Activated naive CD8-positive, alpha-beta T cell treated with anti-CD3 and anti-CD28 coated beads, Interleukin-2, amount 50 U/mL, for 24 hours (primary cell): ENCODE measurements around the gene LRP4.
A peak's percentile ranks its signal among the peaks of the same experiment; 100 is the strongest.
"Not testable (repeated sequence)": the region's sequence is repeated elsewhere in the genome, so short reads cannot be mapped to it uniquely, and the experiment has no call there.

Experiments
- ATAC-seq: fragments of 150-1000 bp; cut with Tn5 transposase; one replicate; pipeline ENCODE4 v1.10.0; 2021
- DNase-seq: peaks from one replicate; pipeline ENCODE4 v3.0.0; 2021
- H3K27ac Mint-ChIP-seq: one replicate; pipeline ENCODE4 v1.8.0; 2021; ENCODE audit warnings: mild to moderate bottlenecking, mixed read lengths
- H3K27me3 Mint-ChIP-seq: one replicate; pipeline ENCODE4 v1.8.0; 2021; ENCODE audit warnings: mixed read lengths
- H3K36me3 Mint-ChIP-seq: one replicate; pipeline ENCODE4 v1.8.0; 2021; ENCODE audit warnings: low read depth, mixed read lengths
- H3K4me1 Mint-ChIP-seq: one replicate; pipeline ENCODE4 v1.8.0; 2021; ENCODE audit warnings: mixed read lengths
- H3K4me3 Mint-ChIP-seq: one replicate; pipeline ENCODE4 v1.8.0; 2021; ENCODE audit warnings: mild to moderate bottlenecking, moderate library complexity, mixed read lengths
- H3K9me3 Mint-ChIP-seq: one replicate; pipeline ENCODE4 v1.8.0; 2021; ENCODE audit warnings: mixed read lengths

LRP4 gene

GRCh38 chr11:46944356-46945075 is 26.2 kb upstream of the LRP4 start:
- Mint-ChIP-seq H3K27ac (no peak overlapping the region), H3K9me3 (no peaks in the 10 kb centered on the region), H3K4me3 (no peak overlapping the region), H3K27me3 (no peaks in the 10 kb centered on the region), H3K36me3 (peaks cover 2% of the 10 kb centered on the region), H3K4me1 (peaks cover 2% of the 10 kb centered on the region)
- DNase-seq (no peak), ATAC-seq (peak; percentile 63)

- no peaks in the 10 kb centered on the region for H3K27me3 Mint-ChIP-seq
- no peaks in the 10 kb centered on the region for H3K9me3 Mint-ChIP-seq
- peaks cover 4% of the 10 kb centered on the region for H3K36me3 Mint-ChIP-seq
- ATAC-seq: no peak
- peaks cover 4% of the 10 kb centered on the region for H3K4me1 Mint-ChIP-seq
- H3K27ac Mint-ChIP-seq: no peak overlapping the region
- DNase-seq: no peak
- no peak overlapping the region for H3K4me3 Mint-ChIP-seq
Observed at GRCh38 chr11:46942172-46942571, 23.8 kb upstream of the LRP4 start.

DNA sequence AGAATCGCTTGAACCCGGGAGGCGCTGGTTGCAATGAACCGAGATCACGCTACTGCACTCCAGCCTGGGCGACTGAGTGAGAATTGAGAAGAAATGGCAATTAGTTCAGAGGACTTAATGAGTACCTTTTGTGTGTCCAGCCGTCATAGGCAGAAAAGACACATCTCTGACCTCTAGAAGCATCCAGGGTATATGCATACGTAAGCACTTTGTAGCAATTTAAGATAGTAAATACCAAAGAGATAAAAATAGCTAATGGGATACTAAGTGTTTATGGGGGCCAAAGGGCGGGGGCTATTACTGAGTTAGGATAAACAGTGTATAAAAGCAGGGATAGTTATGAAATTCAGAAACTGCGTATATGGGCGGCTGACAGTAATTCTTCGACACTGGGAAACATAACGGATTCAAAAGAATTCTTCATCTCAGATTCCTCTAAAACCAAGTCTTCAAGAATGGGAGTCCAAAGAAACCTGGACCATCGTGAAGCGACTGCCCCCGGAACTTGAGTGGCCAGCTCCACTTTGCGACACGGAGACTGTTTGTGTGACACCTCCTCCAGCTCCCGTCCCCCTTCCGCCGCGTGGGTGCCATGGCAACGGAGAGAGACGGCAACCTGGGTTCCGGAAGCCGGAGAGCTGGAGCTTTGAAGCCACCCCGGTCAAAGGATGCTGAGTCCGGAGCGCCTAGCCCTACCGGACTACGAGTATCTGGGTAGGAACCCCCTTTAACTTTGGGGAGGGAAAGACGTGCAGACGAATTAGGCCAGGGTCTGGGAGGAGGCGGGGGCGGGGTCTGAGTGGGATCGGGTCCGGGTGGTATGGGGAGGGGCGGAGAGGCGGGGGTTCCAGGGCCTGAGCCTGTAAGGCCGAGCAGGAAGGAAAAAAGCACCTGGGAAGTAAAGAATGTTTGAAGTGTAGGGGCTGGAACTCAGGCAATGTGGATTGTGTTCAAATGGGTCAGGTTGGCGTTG is 18.1 kb upstream of the LRP4 start, which contains the start of gene CSTPP1:
CSTPP1 (plus strand) TSS at position 624 of the 973 bp plus-strand sequence; CDS start at position 669, 45 bp downstream.
- DNase-seq (peak; percentile 96), ATAC-seq (peak; percentile 99)
- peaks cover 15% of the 10 kb centered on the region for H3K4me1 Mint-ChIP-seq
- H3K36me3 Mint-ChIP-seq: peaks cover 4% of the 10 kb centered on the region
- peak within 1 kb of the TSS; percentile 85 for H3K27ac Mint-ChIP-seq
- peaks cover 1% of the 10 kb centered on the region for H3K27me3 Mint-ChIP-seq
- H3K4me3 Mint-ChIP-seq: peak within 1 kb of the TSS; percentile 92
- H3K9me3 Mint-ChIP-seq: no peaks in the 10 kb centered on the region

- ATAC-seq: peak; percentile 68
- Mint-ChIP-seq H3K4me3 (no peak overlapping the region), H3K36me3 (no peaks in the 10 kb centered on the region)
Observed at GRCh38 chr11:46930089-46930488, 11.7 kb upstream of the LRP4 start.

DNA sequence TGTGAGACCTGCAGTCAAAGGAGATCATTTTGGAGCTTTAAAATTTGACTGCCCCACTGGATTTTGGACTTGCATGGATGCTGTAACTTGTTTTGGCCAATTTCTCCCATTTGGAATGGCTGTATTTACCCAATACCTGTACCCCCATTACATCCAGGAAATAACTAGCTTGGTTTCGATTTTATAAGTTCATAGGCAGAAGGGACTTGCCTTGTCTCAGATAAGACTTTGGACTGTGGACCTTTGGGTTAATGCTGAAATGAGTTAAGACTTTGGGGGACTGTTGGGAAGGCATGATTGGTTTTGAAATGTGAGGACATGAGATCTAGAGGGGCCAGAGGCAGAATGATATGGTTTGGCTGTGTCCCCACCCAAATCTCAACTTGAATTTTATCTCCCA is 10.4 kb upstream of the LRP4 start:
- H3K27me3 Mint-ChIP-seq, ATAC-seq, H3K4me3 Mint-ChIP-seq, H3K27ac Mint-ChIP-seq, DNase-seq, H3K4me1 Mint-ChIP-seq, H3K36me3 Mint-ChIP-seq, H3K9me3 Mint-ChIP-seq: not testable (repeated sequence)

More at GRCh38 chr11:46930089-46930488, 11.7 kb upstream of the LRP4 start:
- no peaks in the 10 kb centered on the region for H3K9me3 Mint-ChIP-seq
- no peak for DNase-seq
- H3K27ac Mint-ChIP-seq: no peak overlapping the region
- peaks cover 8% of the 10 kb centered on the region for H3K4me1 Mint-ChIP-seq
- peaks cover 6% of the 10 kb centered on the region for H3K27me3 Mint-ChIP-seq

DNA sequence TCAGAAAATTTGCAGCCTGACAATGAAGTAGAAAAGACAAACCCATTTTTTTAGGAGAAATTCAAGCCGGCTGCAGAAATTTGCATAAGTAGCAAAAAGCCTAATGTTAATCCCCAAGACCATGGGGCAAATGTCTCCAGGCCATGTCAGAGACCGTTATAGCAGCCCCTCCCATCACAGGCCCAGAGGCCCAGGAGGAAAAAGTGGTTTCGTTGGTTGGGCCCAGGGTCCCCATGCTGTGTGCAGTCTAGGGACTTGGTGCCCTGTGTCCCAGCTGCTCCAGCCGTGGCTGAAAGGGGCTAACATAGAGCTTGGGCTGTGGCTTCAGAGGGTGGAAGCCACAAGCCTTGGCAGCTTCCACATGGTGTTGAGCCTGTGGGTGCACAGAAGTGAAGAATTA is 9.6 kb upstream of the LRP4 start:
- not testable (repeated sequence) for H3K4me3 Mint-ChIP-seq, H3K9me3 Mint-ChIP-seq, ATAC-seq, H3K36me3 Mint-ChIP-seq, H3K27ac Mint-ChIP-seq, H3K27me3 Mint-ChIP-seq, H3K4me1 Mint-ChIP-seq, DNase-seq

DNA sequence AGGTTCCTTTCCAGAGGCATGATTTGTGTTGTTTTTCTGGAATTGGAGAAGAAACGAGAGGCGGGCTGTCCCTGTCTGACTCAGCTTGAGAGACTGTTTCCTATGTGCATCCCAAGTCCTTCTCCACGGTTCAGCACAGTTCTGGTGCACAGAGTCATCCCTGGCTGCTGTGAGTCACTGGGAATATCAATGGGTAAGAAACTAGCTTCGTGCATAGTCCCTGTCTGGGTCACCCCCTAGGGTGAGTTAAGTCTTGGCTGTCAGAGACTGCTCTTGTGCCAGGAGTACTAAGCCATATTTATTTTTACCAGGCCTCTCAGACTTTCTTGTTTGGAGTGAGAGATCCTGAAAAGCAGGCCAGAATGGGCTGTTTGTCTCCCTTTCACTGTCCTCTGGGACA is 2.4 kb upstream of the LRP4 start:
- Mint-ChIP-seq H3K27ac (no peak overlapping the region), H3K27me3 (peaks cover 28% of the 10 kb centered on the region), H3K4me1 (peaks cover 27% of the 10 kb centered on the region), H3K4me3 (no peak overlapping the region), H3K36me3 (no peaks in the 10 kb centered on the region), H3K9me3 (no peaks in the 10 kb centered on the region)
- ATAC-seq: no peak
- DNase-seq: no peak

- H3K36me3 Mint-ChIP-seq: no peaks in the 10 kb centered on the region
- H3K27me3 Mint-ChIP-seq: peaks cover 44% of the 10 kb centered on the region
- H3K4me3 Mint-ChIP-seq: peak overlapping the region; percentile 63
- H3K27ac Mint-ChIP-seq: no peak overlapping the region
- peak; percentile 17 for ATAC-seq
- DNase-seq: no peak
- H3K9me3 Mint-ChIP-seq: no peaks in the 10 kb centered on the region
- H3K4me1 Mint-ChIP-seq: peaks cover 27% of the 10 kb centered on the region
Observed at GRCh38 chr11:46918788-46919513, 601 bp upstream of the LRP4 start.

DNA sequence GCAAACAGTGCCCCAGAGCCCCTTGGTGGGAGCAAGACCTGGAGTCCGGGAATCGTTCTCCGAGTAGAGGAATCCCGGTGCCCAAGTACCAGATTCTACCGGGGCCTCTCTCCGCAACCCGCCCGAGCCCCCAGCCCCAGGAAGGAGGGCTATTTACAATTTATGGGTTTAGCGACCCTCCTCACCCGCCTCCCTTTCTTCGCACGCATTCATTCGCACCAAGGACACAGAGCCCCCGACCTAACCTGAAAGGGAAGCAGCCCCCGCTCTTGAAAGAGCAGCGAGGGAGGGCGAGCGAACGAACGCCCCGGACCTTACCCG is 628 bp downstream of the LRP4 start:
- Mint-ChIP-seq H3K27me3 (peaks cover 56% of the 10 kb centered on the region), H3K9me3 (no peaks in the 10 kb centered on the region), H3K4me3 (peak overlapping the region; percentile 67), H3K27ac (no peak overlapping the region), H3K4me1 (peaks cover 27% of the 10 kb centered on the region), H3K36me3 (no peaks in the 10 kb centered on the region)
- DNase-seq: no peak
- ATAC-seq: no peak

DNA sequence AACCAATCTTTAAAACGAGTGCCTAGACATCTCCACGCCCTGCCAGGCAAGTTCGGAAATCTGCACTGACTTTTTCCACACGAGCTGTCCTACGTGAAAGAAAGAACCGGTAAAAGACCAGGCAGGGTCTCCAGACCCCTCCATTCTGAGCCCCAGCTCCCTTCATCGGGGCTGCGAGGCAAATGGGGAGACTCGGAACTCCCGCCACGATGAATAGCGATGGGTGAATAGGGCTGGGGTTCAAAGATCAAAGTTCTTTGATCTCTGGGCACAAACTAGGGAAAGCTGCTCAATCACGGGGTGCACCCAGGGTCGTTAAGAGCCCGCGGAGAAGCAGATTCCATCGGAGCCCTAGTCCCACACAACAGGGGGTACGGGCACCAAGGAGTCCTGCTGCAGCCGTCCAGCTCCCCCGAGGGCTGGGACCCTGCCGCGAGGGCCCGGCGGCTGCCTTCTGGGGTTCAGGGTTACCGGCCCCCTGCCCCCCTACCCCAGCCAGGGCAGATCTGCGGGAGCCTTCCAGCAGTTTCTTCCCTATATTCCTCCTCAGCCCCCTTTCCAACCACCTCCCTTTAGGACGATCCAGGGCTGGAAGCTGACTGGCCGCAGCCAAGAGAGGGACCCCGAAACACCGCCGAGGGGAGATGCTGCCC is 1.1 kb downstream of the LRP4 start:
- peak overlapping the region; percentile 81 for H3K4me3 Mint-ChIP-seq
- ATAC-seq: no peak
- H3K9me3 Mint-ChIP-seq: no peaks in the 10 kb centered on the region
- H3K27ac Mint-ChIP-seq: no peak overlapping the region
- peaks cover 59% of the 10 kb centered on the region for H3K27me3 Mint-ChIP-seq
- peaks cover 27% of the 10 kb centered on the region for H3K4me1 Mint-ChIP-seq
- no peak for DNase-seq
- H3K36me3 Mint-ChIP-seq: no peaks in the 10 kb centered on the region

- peak overlapping the region; percentile 81 for H3K4me3 Mint-ChIP-seq
- peak; percentile 25 for DNase-seq
- no peak overlapping the region for H3K27ac Mint-ChIP-seq
- peak; percentile 35 for ATAC-seq
- H3K27me3 Mint-ChIP-seq: peaks cover 63% of the 10 kb centered on the region
- H3K9me3 Mint-ChIP-seq: no peaks in the 10 kb centered on the region
- no peaks in the 10 kb centered on the region for H3K36me3 Mint-ChIP-seq
- H3K4me1 Mint-ChIP-seq: peaks cover 27% of the 10 kb centered on the region
Observed at GRCh38 chr11:46916286-46917108, 1.9 kb downstream of the LRP4 start.

- ATAC-seq (no peak), DNase-seq (no peak)
- Mint-ChIP-seq H3K36me3 (no peaks in the 10 kb centered on the region), H3K27me3 (peaks cover 62% of the 10 kb centered on the region), H3K9me3 (no peaks in the 10 kb centered on the region), H3K4me3 (no peak overlapping the region), H3K27ac (no peak overlapping the region), H3K4me1 (peaks cover 27% of the 10 kb centered on the region)
Observed at GRCh38 chr11:46914910-46915309, 3.4 kb downstream of the LRP4 start.

DNA sequence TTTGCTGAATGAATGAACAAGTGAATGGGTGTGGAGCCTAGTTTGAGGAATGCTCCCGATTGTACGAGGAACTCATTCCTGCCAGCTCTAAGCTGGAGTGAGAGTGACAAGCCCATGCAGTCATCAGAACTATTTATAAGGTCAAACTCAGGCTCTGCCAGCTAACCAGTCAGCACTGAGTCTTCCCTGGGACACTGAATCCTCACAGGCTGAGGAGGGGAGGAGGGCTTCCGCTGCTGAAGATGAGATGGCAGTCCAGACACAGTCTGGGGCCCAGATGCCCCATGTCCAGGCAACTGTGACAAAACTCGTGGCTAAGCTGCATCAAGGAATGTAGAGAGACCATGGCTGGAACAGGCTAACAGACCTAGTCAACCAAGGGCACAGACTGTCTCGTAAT is 4.0 kb downstream of the LRP4 start:
- H3K27ac Mint-ChIP-seq: no peak overlapping the region
- ATAC-seq: no peak
- no peaks in the 10 kb centered on the region for H3K36me3 Mint-ChIP-seq
- H3K9me3 Mint-ChIP-seq: no peaks in the 10 kb centered on the region
- DNase-seq: no peak
- peaks cover 23% of the 10 kb centered on the region for H3K4me1 Mint-ChIP-seq
- no peak overlapping the region for H3K4me3 Mint-ChIP-seq
- H3K27me3 Mint-ChIP-seq: peaks cover 56% of the 10 kb centered on the region
